ENCODE data around the gene CWF19L1.

DNA sequence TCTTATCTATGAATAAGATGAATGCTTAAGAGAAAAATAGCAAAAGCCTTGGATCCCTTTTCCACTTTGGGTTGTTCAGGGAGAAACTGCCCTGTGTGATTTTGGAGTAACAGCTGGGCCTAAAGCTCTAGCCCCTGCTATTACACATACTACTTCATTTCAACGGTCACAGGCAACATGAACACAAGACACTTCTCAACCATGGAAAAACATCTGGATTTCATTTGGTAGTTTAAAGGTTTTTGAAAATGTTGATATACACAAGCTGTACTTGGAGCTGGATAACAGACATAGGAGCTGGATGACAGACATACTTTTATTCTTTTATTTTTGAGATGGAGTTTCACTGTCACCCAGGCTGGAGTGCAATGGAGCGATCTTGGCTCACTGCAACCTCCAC lies 35.3 kb downstream of the CWF19L1 start:
- TF ChIP-seq POLR2A (IDR thresholded peaks at IDR 0.05): no peak
- TF ChIP-seq EP300 (IDR thresholded peaks at IDR 0.05): no peak
- TF ChIP-seq, protein P1, sequence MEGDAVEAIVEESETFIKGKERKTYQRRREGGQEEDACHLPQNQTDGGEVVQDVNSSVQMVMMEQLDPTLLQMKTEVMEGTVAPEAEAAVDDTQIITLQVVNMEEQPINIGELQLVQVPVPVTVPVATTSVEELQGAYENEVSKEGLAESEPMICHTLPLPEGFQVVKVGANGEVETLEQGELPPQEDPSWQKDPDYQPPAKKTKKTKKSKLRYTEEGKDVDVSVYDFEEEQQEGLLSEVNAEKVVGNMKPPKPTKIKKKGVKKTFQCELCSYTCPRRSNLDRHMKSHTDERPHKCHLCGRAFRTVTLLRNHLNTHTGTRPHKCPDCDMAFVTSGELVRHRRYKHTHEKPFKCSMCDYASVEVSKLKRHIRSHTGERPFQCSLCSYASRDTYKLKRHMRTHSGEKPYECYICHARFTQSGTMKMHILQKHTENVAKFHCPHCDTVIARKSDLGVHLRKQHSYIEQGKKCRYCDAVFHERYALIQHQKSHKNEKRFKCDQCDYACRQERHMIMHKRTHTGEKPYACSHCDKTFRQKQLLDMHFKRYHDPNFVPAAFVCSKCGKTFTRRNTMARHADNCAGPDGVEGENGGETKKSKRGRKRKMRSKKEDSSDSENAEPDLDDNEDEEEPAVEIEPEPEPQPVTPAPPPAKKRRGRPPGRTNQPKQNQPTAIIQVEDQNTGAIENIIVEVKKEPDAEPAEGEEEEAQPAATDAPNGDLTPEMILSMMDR (IDR thresholded peaks at IDR 0.05): no peak

Data from sigmoid colon (tissue), 4 donors.